ENCODE results near the gene TXNL1. TPM values are rescaled to one million over a fixed set of nuclear protein-coding genes. Genes with fewer than 3 reads are reported as not detected.
A peak's percentile ranks its signal among the peaks of the same experiment; 100 is the strongest.
"Not testable (repeated sequence)": the region's sequence is repeated elsewhere in the genome, so short reads cannot be mapped to it uniquely, and the experiment has no call there.

Gene TXNL1
- total and polyA plus RNA-seq, 2 donors from 2014 or later = 54.0 to 91.1 TPM

DNA sequence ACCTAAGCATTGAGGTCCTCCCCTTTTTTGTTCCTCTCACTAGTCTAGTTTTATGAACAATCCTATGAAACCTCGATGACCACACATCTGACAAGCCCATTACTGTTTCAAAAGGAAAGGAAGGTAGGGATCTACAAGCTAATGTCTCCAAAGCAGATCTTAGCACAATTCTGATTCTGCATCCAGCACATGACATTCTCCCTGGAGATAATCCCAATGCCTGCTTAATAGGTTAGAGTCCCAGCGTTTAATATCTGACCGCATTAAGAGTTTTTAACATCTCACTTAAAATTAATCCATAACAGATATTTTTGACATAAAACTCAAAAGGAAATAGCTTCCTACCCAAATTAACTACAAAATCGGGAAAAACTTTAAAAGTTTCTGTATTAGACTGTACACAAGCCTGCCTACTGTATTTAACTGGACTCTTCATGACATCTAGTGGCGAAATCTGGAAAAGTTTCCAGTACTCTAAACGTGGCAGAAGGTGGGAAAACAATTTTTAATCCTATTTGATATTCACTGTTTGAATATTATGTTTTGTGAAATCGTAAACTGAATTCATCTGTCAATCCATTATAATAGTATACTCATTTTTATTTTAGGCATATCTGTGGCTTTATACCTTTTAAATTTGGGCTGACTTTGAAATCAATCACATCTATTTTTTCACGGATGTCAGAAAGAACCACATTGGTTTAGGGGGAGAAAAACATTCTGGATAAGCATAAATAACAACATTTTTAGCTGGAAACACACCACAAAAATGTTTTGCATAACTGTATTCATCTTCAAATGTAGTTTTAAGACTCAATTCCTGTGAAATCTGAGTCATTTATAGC lies 62.4 kb downstream of the TXNL1 start:
- H3K4me3 ChIP-seq (ENCODE audit: low read length in 3 of 3) = no peak overlapping the region
- no peaks in the 10 kb centered on the region for H3K9me3 ChIP-seq (ENCODE audit: control insufficient read depth in 2 of 3, insufficient read depth in 1 of 3, low read length in 3 of 3)
- no peak overlapping the region for H3K27ac ChIP-seq (ENCODE audit: low read depth in 2 of 2, low read length in 2 of 2)
- no peaks in the 10 kb centered on the region for H3K36me3 ChIP-seq (ENCODE audit: control insufficient read depth in 2 of 3, insufficient read depth in 3 of 3, low read length in 3 of 3)
- TF ChIP-seq, protein P1, sequence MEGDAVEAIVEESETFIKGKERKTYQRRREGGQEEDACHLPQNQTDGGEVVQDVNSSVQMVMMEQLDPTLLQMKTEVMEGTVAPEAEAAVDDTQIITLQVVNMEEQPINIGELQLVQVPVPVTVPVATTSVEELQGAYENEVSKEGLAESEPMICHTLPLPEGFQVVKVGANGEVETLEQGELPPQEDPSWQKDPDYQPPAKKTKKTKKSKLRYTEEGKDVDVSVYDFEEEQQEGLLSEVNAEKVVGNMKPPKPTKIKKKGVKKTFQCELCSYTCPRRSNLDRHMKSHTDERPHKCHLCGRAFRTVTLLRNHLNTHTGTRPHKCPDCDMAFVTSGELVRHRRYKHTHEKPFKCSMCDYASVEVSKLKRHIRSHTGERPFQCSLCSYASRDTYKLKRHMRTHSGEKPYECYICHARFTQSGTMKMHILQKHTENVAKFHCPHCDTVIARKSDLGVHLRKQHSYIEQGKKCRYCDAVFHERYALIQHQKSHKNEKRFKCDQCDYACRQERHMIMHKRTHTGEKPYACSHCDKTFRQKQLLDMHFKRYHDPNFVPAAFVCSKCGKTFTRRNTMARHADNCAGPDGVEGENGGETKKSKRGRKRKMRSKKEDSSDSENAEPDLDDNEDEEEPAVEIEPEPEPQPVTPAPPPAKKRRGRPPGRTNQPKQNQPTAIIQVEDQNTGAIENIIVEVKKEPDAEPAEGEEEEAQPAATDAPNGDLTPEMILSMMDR (IDR thresholded peaks at IDR 0.05; ENCODE audit: borderline replicate concordance, extremely low read depth, insufficient read depth) = peak; percentile 61
- intact Hi-C loops (cut with DNase I) = loop anchor here (5.0 to 10.0 kb wide), 2 partner anchors 1151 to 1344 kb away; no protein-coding TSS in a partner anchor
- no peaks in the 10 kb centered on the region for H3K27me3 ChIP-seq (ENCODE audit: control insufficient read depth, insufficient read depth, low read length)
- peak in 2 of 5 donors; percentile 75 to 85 for DNase-seq
- peaks cover 0 to 6% (median 6%) of the 10 kb centered on the region in 3 donors for H3K4me1 ChIP-seq (ENCODE audit: control insufficient read depth in 2 of 3, insufficient read depth in 2 of 3, low read depth in 1 of 3, low read length in 3 of 3)
- peak; percentile 97 for FAIRE-seq
- no peak overlapping the region for H3K9ac ChIP-seq (ENCODE audit: low read length in 3 of 3)

- TF ChIP-seq, protein P1 (IDR thresholded peaks at IDR 0.05; ENCODE audit: borderline replicate concordance, extremely low read depth, insufficient read depth) = no peak
- H3K4me1 ChIP-seq (ENCODE audit: control insufficient read depth in 2 of 3, insufficient read depth in 2 of 3, low read depth in 1 of 3, low read length in 3 of 3) = peaks cover 0 to 6% (median 6%) of the 10 kb centered on the region in 3 donors
- H3K4me3 ChIP-seq (ENCODE audit: low read length in 3 of 3) = no peak overlapping the region
- peak in 1 of 5 donors; percentile 75 for DNase-seq
- no peak overlapping the region for H3K9ac ChIP-seq (ENCODE audit: low read length in 3 of 3)
- no peaks in the 10 kb centered on the region for H3K27me3 ChIP-seq (ENCODE audit: control insufficient read depth, insufficient read depth, low read length)
- H3K9me3 ChIP-seq (ENCODE audit: control insufficient read depth in 2 of 3, insufficient read depth in 1 of 3, low read length in 3 of 3) = no peaks in the 10 kb centered on the region
- H3K27ac ChIP-seq (ENCODE audit: low read depth in 2 of 2, low read length in 2 of 2) = peak overlapping the region in 1 of 2 donors; percentile 52
- intact Hi-C loops (cut with DNase I) = loop anchor here (5.0 to 10.0 kb wide), 2 partner anchors 1150 to 1343 kb away; no protein-coding TSS in a partner anchor
- no peaks in the 10 kb centered on the region for H3K36me3 ChIP-seq (ENCODE audit: control insufficient read depth in 2 of 3, insufficient read depth in 3 of 3, low read length in 3 of 3)
- FAIRE-seq = no peak
Measured at GRCh38 chr18:56574861-56575260, 63.5 kb downstream of the TXNL1 start.

DNA sequence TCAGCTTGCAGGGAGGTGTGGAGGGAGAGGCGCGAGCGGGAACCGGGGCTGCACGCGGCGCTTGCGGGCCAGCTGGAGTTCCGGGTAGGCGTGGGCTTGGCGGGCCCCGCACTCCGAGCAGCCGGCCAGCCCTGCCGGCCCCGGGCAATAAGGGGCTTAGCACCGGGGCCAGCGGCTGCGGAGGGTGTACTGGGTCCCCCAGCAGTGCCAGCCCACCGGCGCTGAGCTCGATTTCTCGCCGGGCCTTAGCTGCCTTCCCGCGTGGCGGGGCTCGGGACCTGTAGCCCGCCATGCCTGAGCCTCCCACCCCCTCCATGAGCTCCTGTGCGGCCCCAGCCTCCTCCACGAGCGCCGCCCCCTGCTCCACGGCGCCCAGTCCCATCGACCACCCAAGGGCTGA lies 66.1 kb downstream of the TXNL1 start:
- H3K27me3 ChIP-seq (ENCODE audit: control insufficient read depth, insufficient read depth, low read length); H3K9ac ChIP-seq (ENCODE audit: low read length in 3 of 3); H3K36me3 ChIP-seq (ENCODE audit: control insufficient read depth in 2 of 3, insufficient read depth in 3 of 3, low read length in 3 of 3); H3K4me3 ChIP-seq (ENCODE audit: low read length in 3 of 3); H3K9me3 ChIP-seq (ENCODE audit: control insufficient read depth in 2 of 3, insufficient read depth in 1 of 3, low read length in 3 of 3); DNase-seq; H3K4me1 ChIP-seq (ENCODE audit: control insufficient read depth in 2 of 3, insufficient read depth in 2 of 3, low read depth in 1 of 3, low read length in 3 of 3); FAIRE-seq; H3K27ac ChIP-seq (ENCODE audit: low read depth in 2 of 2, low read length in 2 of 2): not testable (repeated sequence)
- intact Hi-C loops (cut with DNase I) = loop anchor here (10.0 kb wide), 1 partner anchor 1147 kb away; no protein-coding TSS in a partner anchor

GRCh38 chr18:56570978-56571377 lies 67.4 kb downstream of the TXNL1 start:
- intact Hi-C loops (cut with DNase I) = loop anchor here (10.0 kb wide), 1 partner anchor 1146 kb away; no protein-coding TSS in a partner anchor
- Histone ChIP-seq H3K9me3 (ENCODE audit: control insufficient read depth in 2 of 3, insufficient read depth in 1 of 3, low read length in 3 of 3) (no peaks in the 10 kb centered on the region), H3K4me3 (ENCODE audit: low read length in 3 of 3) (no peak overlapping the region), H3K27me3 (ENCODE audit: control insufficient read depth, insufficient read depth, low read length) (no peaks in the 10 kb centered on the region), H3K27ac (ENCODE audit: low read depth in 2 of 2, low read length in 2 of 2) (no peak overlapping the region), H3K9ac (ENCODE audit: low read length in 3 of 3) (no peak overlapping the region), H3K4me1 (ENCODE audit: control insufficient read depth in 2 of 3, insufficient read depth in 2 of 3, low read depth in 1 of 3, low read length in 3 of 3) (peaks cover 0 to 6% (median 6%) of the 10 kb centered on the region in 3 donors), H3K36me3 (ENCODE audit: control insufficient read depth in 2 of 3, insufficient read depth in 3 of 3, low read length in 3 of 3) (no peaks in the 10 kb centered on the region)
- FAIRE-seq (no peak), DNase-seq (no peak)
- TF ChIP-seq, protein P1 (IDR thresholded peaks at IDR 0.05; ENCODE audit: borderline replicate concordance, extremely low read depth, insufficient read depth) = no peak
